Measurements from ENCODE around the gene TMEM263.

DNA sequence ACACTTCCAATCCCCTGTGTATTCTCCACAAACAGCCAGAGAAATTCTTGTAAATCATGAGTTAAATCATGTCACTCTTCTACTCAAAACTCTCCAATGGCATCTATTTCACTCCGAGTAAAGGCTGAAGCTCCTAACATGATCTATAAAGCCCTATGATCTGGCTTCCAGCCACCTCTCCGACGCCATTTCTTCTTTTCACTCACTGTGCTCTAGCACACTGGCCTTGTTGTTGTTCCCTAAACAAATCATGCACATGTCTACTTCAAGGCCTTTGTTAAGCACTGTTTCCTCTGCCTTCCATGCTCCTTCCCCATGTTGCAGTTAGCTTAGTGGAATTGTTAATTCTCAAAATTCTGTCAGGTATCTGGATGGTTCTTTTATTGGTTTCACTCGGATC, 61.3 kb downstream of the TMEM263 start:
- TF ChIP-seq POLR2A (IDR thresholded peaks at IDR 0.05; ENCODE audit: low read length) (no peak), GATA1 (IDR thresholded peaks at IDR 0.05; ENCODE audit: low read depth, low read length) (no peak)

Data from erythroblast (primary cell).